Left lobe of liver (tissue), 2 donors: ENCODE measurements around the gene MTHFSD. TPM values are rescaled to one million over a fixed set of nuclear protein-coding genes. Genes with fewer than 3 reads are reported as not detected.

Experiments used
- ATAC-seq: fragments of 200-7000 bp; cut with Tn5 transposase; one replicate; pipeline ENCODE4 v1.9.1; 2020; ENCODE audit warnings: mild to moderate bottlenecking, moderate library complexity
- DNase-seq: peaks from one replicate; pipeline ENCODE4 v3.0.0-alpha.2; 2020; ENCODE audit warnings: low spot score
- total RNA-seq: library from RNA; stranded (reverse); gene quantifications from one replicate; pipeline ENCODE4 v1.2.1, GENCODE V29; 2021
- donor health status: DM: no; HTN: no; CAD: no; lungs with moderate emphysema.
- donor health status: DM: no; HTN: yes; CAD: no.

MTHFSD gene
- total RNA-seq, 1 donor from 2014 or later = 9.9 TPM

- DNase-seq (no peak), ATAC-seq (no peak)
Observed at GRCh38 chr16:86570558-86571529, 15.8 kb upstream of the MTHFSD start.

- ATAC-seq = no peak
- no peak for DNase-seq
Observed at GRCh38 chr16:86569701-86570447, 14.8 kb upstream of the MTHFSD start.

- no peak for DNase-seq
- ATAC-seq = no peak
Observed at GRCh38 chr16:86568677-86569623, 13.9 kb upstream of the MTHFSD start.

- no peak for DNase-seq
- no peak for ATAC-seq
Observed at GRCh38 chr16:86567701-86568581, 12.9 kb upstream of the MTHFSD start.

GRCh38 chr16:86566966-86567700, 12.1 kb upstream of the MTHFSD start:
- ATAC-seq (no peak), DNase-seq (no peak)

GRCh38 chr16:86566601-86566965, 11.5 kb upstream of the MTHFSD start, which contains the start of gene FOXC2:
Gene FOXC2 (plus strand): TSS chr16:86566829. CDS start chr16:86567336, 507 bp downstream.
- ATAC-seq (no peak), DNase-seq (no peak)

GRCh38 chr16:86565644-86566511, 10.8 kb upstream of the MTHFSD start:
- DNase-seq (no peak), ATAC-seq (no peak)

- DNase-seq = no peak
Observed at GRCh38 chr16:86565181-86565631, 10.2 kb upstream of the MTHFSD start.

GRCh38 chr16:86563469-86564345, 8.7 kb upstream of the MTHFSD start:
- DNase-seq (peak; percentile 83), ATAC-seq (peak; percentile 100)

More at GRCh38 chr16:86565181-86565631, 10.2 kb upstream of the MTHFSD start:
- no peak for ATAC-seq

- no peak for ATAC-seq
- DNase-seq = no peak
Observed at GRCh38 chr16:86562356-86562755, 7.3 kb upstream of the MTHFSD start.

- ATAC-seq (no peak), DNase-seq (no peak)
Observed at GRCh38 chr16:86559802-86560305, 4.8 kb upstream of the MTHFSD start.

- DNase-seq (no peak), ATAC-seq (no peak)
Observed at GRCh38 chr16:86558355-86559193, 3.5 kb upstream of the MTHFSD start.

GRCh38 chr16:86557587-86557986, 2.6 kb upstream of the MTHFSD start:
- no peak for ATAC-seq
- no peak for DNase-seq

GRCh38 chr16:86556576-86556975, 1.5 kb upstream of the MTHFSD start:
- no peak for DNase-seq
- no peak for ATAC-seq

- ATAC-seq = no peak
- DNase-seq = no peak
Observed at GRCh38 chr16:86555704-86556075, 655 bp upstream of the MTHFSD start.

- ATAC-seq (no peak), DNase-seq (no peak)
Observed at GRCh38 chr16:86554599-86554916, 477 bp downstream of the MTHFSD start.
